ENCODE measurements around the gene GNG13.
A peak's percentile ranks its signal among the peaks of the same experiment; 100 is the strongest.

The GNG13 gene

DNA sequence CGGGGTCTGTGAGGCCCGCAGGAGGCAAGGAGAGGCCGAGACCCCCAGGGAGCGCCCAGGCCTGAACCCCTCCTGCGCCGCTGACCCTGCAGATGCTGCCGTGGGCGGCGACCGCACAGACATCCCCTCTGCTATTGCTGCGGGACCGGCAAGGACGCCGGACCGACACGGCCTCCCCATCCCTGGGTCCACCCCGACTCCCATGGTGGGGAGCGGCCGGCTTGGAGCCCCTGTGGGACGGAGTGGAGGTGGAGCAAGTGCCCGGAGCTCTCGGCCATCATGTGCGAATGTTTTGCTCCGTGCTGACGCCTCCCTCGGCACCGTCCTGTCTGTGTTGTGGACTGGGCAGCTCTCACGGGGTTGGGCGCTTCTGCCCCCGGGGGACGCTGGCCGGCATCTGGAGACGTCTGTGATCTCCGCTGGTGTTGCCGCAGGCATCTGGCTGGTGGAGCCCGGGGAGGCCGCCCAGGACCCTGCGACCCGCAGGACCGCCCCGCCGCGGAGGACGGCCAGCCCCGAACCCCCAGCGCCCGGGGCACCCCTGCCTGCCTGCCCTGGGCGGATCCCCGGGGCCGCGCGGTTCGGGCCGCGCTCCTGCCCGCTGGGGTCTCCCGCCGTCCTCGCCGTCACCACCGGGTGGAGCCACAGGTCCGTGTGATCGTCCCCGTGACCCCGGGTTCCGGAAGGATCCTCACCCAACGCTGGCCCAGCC, 12.8 kb upstream of the GNG13 start:
- H3K4me3 ChIP-seq (ENCODE audit: low read length): no peak overlapping the region
- no peak for TF ChIP-seq ZNF274 (IDR thresholded peaks at IDR 0.05; ENCODE audit: low read depth, low read length)

DNA sequence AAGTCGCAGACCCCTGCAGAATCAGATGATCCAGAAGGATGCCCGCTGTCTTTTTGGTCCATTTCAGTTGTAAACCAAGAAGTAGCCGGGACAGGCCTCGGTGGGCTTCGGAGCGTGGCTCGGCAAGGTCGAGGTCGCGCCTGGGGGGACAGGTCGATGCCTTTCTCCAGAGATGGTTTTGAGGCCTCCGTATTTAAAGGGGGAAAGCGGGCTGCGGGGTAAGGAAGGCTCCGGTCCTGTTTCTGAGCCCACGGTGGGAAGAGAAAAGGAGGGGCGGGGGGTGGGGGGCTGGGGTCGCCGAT, 7.5 kb upstream of the GNG13 start:
- peak overlapping the region; percentile 80 for H3K4me3 ChIP-seq (ENCODE audit: low read length)
- TF ChIP-seq ZNF274 (IDR thresholded peaks at IDR 0.05; ENCODE audit: low read depth, low read length): no peak

DNA sequence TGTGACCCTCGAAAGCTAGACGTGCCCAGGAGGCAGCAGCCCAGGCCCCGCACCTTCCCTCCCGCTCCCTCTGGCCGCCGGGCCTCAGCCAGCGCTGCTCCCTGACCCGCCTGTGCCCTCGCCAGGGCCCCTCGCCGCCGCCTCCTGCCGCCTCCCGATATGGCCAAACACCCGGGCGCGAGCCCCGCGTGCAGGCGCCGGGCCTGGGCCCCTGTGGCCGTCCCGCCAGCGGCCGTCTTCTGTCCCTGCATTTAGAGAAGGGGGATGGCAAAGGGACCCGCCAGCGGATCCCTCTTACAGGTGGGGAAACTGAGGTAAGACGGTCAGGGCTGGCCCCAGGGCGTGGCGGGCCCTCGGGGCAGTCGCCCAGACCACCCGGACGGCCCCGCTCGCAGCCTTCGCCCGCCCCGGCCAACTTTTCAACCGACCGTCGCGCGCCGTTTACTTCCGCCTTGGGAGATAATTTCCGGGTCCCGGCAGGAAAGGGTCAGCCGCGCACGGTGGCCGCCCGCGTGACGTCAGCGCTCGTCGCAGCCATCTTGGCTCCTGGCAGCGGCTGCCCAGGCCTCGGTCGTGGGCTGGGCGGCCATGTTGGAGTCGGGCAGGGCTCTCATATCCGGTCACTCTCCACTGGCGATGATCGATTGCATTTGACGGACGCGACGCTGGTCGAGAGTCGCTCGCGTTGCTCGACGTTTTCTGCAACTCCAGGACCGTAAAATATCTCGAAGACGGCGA, 7.0 kb upstream of the GNG13 start:
- H3K4me3 ChIP-seq (ENCODE audit: low read length): peak overlapping the region; percentile 80
- no peak for TF ChIP-seq ZNF274 (IDR thresholded peaks at IDR 0.05; ENCODE audit: low read depth, low read length)

DNA sequence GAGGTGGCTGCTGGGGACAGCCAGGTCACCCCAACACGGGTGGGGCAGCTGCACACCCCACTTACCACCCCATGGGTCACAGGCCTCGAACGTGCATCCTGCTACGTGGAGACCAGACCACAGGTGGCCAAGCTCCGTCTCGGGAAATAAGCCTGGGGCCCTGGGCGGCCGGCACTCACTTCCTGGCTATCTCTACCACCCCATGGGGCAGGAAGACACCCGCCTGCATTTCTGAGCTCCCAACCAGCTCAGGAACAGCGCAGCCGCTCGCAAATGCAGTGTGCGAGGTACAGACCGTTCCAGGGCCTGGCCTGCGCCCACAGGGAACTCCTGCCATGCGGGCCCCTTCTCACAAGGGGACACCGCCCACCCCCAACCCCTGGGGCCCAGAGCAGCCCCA, 4.9 kb upstream of the GNG13 start:
- no peak for TF ChIP-seq ZNF274 (IDR thresholded peaks at IDR 0.05; ENCODE audit: low read depth, low read length)
- H3K4me3 ChIP-seq (ENCODE audit: low read length): no peak overlapping the region

DNA sequence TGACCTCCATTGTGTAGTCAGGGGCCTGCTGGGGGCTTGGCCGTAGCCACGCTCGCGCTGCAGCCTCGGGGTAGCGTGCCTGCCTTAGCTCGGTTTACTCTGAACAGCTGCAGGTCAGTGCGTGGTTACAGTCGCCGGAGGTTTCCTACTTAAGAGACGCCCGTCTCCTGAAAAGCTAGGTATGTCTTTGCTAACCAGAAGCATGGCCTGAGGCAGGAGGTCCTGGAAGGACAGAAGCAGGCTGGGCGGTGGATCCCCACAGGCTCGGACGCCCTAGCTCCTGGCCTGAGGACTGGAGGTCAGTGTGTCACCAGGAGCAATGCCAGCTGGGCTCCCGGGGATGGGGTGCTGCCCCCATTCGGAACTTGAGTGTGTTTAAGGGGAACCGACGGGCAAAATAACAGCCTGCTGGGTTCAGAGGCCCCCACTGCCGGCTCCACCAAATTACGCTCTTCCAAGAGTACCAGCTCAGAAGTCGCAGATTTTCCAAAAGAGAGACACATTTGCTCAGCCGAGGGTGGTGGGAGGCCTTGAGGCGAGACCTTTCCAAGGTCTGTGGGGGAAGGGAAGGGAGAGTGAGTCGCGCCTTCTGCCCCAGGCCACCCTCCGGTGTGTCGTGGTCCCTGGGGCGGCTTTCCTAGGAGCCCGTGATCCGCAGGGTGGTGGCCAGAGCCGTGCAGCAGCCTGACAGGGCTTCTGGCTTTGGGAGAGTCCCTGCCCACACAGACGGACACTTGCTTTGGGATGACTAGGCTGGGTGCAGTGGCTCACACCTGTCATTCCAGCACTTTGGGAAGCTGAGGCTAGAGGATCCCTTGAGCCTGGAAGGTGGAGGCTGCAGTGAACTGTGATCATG, 3.9 kb upstream of the GNG13 start:
- H3K4me3 ChIP-seq (ENCODE audit: low read length): no peak overlapping the region
- no peak for TF ChIP-seq ZNF274 (IDR thresholded peaks at IDR 0.05; ENCODE audit: low read depth, low read length)

DNA sequence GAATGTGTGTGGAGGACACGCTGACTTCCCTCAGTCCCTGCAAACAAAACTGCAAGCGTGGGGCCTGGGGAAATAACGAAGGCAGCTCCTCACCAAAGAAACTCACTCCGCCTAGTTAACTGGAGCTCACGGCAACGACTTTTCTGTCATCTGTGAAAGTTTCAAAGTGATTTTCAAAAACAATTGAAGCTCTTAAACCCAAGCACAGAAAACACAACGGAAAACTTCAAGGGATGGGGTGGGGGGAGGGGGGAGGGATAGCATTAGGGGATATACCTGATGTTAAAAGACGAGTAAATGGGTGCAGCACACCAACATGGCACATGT, 3.2 kb upstream of the GNG13 start:
- H3K4me3 ChIP-seq (ENCODE audit: low read length): no peak overlapping the region
- no peak for TF ChIP-seq ZNF274 (IDR thresholded peaks at IDR 0.05; ENCODE audit: low read depth, low read length)

DNA sequence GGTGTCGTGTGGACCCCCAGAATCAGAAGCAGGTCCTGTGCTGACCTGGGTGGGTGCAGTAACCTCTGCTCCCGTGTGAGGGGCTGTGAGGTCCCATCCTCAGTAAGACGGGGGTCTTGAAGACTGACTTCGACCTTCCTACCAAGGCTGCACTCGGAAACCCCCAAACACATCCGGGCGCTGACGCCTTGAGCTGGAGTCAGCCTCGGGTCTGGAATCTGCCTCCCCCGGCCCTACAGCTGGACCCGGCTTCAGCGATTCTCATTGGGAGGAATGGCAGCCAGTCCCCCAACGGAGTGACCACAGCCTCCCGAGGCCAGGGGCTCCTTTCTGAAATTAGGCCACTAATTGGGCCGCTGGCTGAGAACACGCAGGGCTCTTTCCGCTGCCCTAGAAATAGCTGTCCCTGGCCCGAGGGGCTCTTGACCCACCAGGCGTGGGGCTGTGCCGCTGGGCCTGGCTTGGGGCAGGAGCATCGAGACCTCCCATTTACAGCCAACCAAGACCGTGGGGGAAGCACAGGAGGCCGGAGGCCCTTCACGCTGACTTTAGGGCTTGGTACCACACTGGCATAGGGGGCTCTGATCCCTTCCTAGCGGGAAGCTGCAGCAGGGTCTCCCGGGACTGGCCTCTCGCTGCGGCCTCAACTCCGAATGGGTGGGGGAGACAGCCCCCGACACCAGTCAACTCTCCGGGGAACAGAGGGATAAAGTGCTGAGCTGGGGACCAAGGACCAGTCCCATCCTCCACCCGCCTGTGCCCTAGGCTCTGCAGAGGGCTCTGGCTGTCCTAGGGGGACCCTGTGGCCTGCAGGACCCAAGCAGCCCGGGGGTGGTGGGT, 2.6 kb upstream of the GNG13 start:
- no peak for TF ChIP-seq ZNF274 (IDR thresholded peaks at IDR 0.05; ENCODE audit: low read depth, low read length)

DNA sequence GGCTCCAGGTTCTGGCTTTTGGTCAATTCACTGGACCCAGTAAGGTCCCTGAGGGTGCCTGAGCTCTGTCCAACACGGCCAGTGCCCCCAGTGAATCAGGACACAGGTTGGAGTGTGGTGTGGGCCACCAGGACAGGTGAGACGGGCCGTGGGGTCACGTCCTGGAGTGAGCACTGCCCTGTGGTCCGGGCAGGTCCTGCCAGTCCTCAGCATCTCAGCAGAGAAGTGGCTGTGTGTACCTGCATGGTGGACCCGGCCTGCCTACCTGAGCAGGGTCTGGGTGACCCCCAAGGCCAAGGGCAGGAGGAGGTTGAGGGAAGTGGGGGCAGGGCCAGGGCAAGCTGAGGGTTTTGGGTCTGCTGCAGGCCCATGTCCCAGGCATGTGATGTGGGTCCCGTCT, 1.9 kb upstream of the GNG13 start:
- no peak for TF ChIP-seq ZNF274 (IDR thresholded peaks at IDR 0.05; ENCODE audit: low read depth, low read length)

More for the DNA sequence above, 2.6 kb upstream of the GNG13 start:
- H3K4me3 ChIP-seq (ENCODE audit: low read length): no peak overlapping the region

DNA sequence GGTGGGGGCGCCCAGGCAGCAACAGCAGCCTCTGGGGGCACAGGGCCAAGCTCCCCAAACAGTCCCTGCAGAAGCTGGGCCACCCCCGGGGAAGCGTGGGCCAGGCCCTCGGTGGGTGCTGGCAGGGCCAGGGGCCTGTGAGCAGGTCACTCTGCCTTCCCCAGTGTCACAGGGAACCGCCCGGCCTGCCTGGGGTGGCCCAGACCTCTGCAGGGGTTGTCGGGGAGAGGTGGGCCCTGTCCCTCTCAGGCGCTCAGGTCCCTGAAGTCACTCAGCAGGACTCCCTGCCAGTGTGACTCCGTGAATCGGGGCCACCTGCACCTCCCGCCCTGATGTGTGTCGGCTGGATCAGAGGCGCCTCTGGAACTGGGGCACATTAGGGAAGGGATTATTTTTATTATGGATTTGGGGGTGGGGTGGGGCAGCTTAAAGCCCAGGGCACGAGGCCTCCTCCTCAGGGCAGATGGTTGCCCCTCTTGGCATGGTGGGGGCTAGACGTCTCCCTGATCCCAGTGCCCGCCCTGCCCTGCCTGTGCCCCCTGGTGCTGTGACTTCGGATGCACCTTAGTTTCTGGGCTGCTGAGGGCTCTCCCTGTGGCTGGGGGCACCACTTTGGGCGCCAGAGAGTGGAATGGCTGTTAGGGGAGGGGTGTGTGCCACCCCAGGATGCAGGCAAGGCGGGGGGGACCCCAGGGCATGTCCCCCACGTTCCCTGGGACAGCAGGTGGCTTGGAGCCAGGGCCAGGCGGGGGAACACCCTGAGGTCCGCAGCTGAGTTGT, 1.2 kb upstream of the GNG13 start:
- no peak for TF ChIP-seq ZNF274 (IDR thresholded peaks at IDR 0.05; ENCODE audit: low read depth, low read length)

More for the DNA sequence above, 1.9 kb upstream of the GNG13 start:
- H3K4me3 ChIP-seq (ENCODE audit: low read length): no peak overlapping the region

DNA sequence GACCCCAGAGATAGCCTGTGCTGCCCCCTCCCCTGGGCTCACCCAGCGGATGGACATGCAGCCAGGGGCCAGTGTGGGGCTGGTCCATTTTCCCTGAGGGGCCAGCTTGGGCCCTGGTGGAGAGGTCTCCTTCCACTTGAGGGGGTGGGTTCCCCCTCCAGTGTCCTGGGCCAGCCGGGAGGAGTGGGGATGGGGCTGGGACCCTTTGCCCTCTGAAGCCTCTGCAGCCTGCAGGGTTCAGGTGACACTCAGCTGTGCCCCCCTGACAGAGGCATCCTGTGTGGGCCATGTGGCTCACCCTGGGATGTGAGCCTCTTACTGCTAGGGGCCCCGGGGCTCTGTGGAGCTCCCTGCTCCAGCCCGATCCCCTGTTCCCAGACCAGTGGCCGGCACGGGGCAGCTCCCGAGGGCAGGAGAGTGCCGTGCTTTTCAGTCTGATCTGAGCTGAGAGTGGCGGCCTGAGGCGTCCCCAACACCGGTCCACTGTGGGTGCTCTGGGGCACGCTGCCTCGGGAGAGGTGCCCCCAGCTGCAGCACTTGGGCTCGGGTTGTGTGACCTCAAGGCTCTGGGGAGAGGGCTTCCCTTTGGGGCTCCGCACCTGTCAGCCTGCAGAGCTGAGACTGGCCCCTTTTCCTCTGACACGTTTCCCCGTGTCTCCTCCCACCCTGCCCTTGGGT, 439 bp upstream of the GNG13 start:
- no peak for TF ChIP-seq ZNF274 (IDR thresholded peaks at IDR 0.05; ENCODE audit: low read depth, low read length)
- H3K4me3 ChIP-seq (ENCODE audit: low read length): no peak overlapping the region

More for the DNA sequence above, 1.2 kb upstream of the GNG13 start:
- H3K4me3 ChIP-seq (ENCODE audit: low read length): no peak overlapping the region

DNA sequence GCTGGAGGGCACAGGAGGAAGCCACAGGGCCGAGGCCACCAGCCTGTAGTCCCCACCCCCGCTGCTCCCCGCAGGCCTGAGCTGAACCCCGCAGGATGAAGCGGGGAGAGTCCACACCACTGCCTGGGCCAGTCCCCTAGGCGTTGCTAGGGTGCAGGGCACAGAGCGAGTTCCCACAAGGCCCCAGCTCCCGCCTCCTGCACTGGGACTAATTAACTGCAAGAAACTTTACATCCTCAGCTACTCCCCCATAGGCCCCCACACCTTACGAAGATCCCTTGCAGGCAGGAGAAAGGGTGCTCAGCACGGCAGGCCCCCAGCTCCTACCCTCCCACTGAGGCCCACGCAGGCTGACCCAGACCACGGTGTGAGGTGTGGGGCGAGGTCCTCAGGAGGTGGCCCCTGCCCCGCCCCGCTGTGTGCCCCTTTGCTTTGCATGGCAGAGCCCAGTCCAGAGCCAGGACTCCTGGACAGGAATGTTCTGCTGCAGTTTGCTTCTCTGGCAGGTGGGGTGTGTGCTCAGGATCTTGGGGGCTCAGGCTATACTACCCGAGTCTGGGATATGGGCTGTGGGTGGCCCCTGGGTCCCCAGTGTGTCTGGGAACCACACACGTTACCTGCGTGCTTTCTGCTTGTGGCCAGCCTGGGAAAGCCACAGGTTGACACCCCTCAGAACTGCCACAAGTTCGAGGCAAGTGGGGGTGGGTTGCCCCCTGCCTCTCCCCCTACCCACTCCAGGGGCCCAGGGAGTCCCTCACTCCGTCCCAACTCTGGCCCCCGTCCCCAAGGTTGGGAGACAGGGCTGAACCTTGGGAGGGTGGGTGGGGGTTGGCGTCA, 1.2 kb downstream of the GNG13 start:
- no peak for TF ChIP-seq ZNF274 (IDR thresholded peaks at IDR 0.05; ENCODE audit: low read depth, low read length)
- no peak overlapping the region for H3K4me3 ChIP-seq (ENCODE audit: low read length)

DNA sequence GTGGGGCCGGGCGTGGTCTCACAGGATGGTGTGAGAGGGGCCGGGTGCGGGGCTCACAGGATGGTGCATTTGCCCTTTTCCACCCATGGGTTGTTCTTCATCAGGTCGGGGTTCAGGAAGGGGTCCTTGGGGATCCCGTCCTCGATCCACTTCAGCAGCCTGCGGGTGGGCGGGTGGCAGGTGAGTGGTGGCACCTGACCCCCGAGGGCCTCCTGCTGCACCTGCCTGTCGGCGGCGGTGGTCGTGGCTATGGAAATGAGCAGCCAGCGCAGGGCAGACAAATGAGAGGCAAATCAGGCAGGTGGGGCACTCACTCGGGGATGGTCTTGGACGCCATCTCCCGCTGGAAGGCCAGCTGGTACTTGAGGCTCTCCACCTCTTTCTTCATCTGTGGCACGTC, 1.9 kb downstream of the GNG13 start:
- H3K4me3 ChIP-seq (ENCODE audit: low read length): no peak overlapping the region
- TF ChIP-seq ZNF274 (IDR thresholded peaks at IDR 0.05; ENCODE audit: low read depth, low read length): no peak

All from GM08714 (cell line).